Gastrocnemius medialis (tissue), 4 donors: ENCODE data around the gene SPTBN5.

Experiments
- POLR2A ChIP-seq, 2 donors: fragments of 450-650 bp; IDR thresholded peaks; one replicate each; pipeline ENCODE4 v1.6.1; 2017; ENCODE audit warnings: antibody characterized with exemption in 2 of 2, mild to moderate bottlenecking in 2 of 2, moderate library complexity in 2 of 2
- TF ChIP-seq, protein P1 (sequence below), 5 experiments: fragments of 450-650 bp in 3 of 5; fragments of 200-600 bp in 2 of 5; sonication (generic) in 2 of 5; IDR thresholded peaks in 4 of 5; conservative IDR thresholded peaks in 1 of 5; 1 replicate in 4 of 5; 2 replicates in 1 of 5; pipeline ENCODE4 v1.5.1; 2016 to 2019; ENCODE audit warnings: antibody characterized with exemption in 5 of 5, mild to moderate bottlenecking in 3 of 5, moderate library complexity in 3 of 5

DNA sequence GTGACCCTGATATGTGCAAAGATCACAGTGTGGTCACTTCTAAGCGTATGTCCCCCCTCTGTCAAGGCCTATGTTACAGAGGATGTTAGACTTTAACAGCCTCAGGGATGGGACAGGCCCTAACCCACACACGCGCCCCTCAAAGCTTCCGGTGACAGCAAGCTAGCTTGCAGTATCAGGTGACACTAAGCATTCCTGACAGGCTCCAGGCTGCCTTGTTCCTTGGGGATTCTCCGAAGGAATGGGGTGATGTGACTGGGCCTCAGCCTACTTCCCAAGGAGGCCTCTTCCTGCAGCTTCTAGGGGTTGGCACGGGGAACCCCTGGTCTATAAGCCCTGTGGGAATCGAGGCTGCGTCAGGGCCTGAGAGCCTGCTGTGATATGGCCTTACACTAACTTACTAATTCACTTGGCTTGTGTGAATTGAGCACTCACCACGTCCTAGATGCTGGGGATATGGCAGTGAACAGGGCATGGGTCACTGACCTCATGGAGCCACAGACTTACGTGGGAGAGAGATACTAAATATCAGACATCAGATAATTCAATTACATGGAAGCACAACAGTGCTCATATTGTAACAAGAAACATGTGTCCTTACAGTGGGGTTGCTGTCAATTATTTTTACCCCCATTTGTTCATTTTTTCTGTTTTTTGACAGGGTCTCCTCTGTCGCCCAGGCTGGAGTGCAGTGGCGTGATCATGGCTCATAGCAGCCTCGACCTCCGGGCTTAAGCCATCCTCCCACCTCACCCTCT is 11.4 kb upstream of the SPTBN5 start:
- TF ChIP-seq POLR2A (IDR thresholded peaks at IDR 0.05), result no peak
- TF ChIP-seq, protein P1, sequence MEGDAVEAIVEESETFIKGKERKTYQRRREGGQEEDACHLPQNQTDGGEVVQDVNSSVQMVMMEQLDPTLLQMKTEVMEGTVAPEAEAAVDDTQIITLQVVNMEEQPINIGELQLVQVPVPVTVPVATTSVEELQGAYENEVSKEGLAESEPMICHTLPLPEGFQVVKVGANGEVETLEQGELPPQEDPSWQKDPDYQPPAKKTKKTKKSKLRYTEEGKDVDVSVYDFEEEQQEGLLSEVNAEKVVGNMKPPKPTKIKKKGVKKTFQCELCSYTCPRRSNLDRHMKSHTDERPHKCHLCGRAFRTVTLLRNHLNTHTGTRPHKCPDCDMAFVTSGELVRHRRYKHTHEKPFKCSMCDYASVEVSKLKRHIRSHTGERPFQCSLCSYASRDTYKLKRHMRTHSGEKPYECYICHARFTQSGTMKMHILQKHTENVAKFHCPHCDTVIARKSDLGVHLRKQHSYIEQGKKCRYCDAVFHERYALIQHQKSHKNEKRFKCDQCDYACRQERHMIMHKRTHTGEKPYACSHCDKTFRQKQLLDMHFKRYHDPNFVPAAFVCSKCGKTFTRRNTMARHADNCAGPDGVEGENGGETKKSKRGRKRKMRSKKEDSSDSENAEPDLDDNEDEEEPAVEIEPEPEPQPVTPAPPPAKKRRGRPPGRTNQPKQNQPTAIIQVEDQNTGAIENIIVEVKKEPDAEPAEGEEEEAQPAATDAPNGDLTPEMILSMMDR (IDR thresholded peaks at IDR 0.05 in 4 of 5, conservative IDR thresholded peaks at IDR 0.05 in 1 of 5), result no peak
